ENCODE data around the gene DDX47. TPM values are rescaled to one million over a fixed set of nuclear protein-coding genes. Genes with fewer than 3 reads are reported as not detected.

Gene DDX47
- total and polyA plus RNA-seq, 2 of the 4 experiments (the other 2 are of a cell fraction), result 77.8 to 89.5 TPM

GRCh38 chr12:12779007-12779406, 34.1 kb upstream of the DDX47 start:
- Histone ChIP-seq H3K79me1 (ENCODE audit: low read depth in 1 of 2, low read length in 2 of 2) (peaks cover 5 to 12% of the 10 kb centered on the region in 2 experiments; a peak in 3 of 4 replicates), H4K20me1 (ENCODE audit: insufficient read depth, low read length) (no peaks in the 10 kb centered on the region), H2AK9ac (replicated peaks; ENCODE audit: low read depth, low read length, poor library complexity) (peak overlapping the region; percentile 51), H2BK120ac (ENCODE audit: low read depth, low read length) (peak overlapping the region; percentile 71), H3K27me3 (ENCODE audit: control insufficient read depth, insufficient read depth, low read length) (no peaks in the 10 kb centered on the region), H3K9ac (ENCODE audit: low read depth, low read length) (no peak overlapping the region), H4K91ac (ENCODE audit: insufficient read depth, low read depth, low read length) (peak overlapping the region; percentile 12; the same call in 1 of the 2 replicates), H3K4ac (ENCODE audit: low read depth, low read length) (peak overlapping the region; percentile 45), H2BK15ac (ENCODE audit: low read depth, low read length) (peak overlapping the region; percentile 71; the same call in 2 of the 3 replicates), H3K56ac (ENCODE audit: extremely low read depth, insufficient read depth, low read length) (no peak overlapping the region), H3K9me3 (ENCODE audit: control insufficient read depth, insufficient read depth, low read length) (no peaks in the 10 kb centered on the region), H3K4me2 (ENCODE audit: low read depth, low read length) (no peak overlapping the region), H3K23ac (ENCODE audit: low read depth, low read length) (peak overlapping the region; percentile 70), H3K36me3 (ENCODE audit: control insufficient read depth, insufficient read depth, low read length) (no peaks in the 10 kb centered on the region), H2BK5ac (ENCODE audit: low read depth, low read length, poor library complexity, severe bottlenecking) (peak overlapping the region; percentile 71), H3K4me1 (ENCODE audit: control insufficient read depth, insufficient read depth, low read length) (peaks cover 9% of the 10 kb centered on the region), H3K14ac (replicated peaks; ENCODE audit: low read depth, low read length) (peak overlapping the region; percentile 81; the same call in 1 of the 2 replicates), H2AFZ (replicated peaks; ENCODE audit: low read length, poor library complexity) (peak overlapping the region; percentile 16), H4K5ac (ENCODE audit: low read depth, low read length) (peak overlapping the region; percentile 94; the same call in 1 of the 2 replicates), H4K8ac (ENCODE audit: low read depth in 2 of 2, low read length in 2 of 2) (peak overlapping the region in 1 of 2 experiments; percentile 51; a peak in 3 of 4 replicates), H3K27ac (ENCODE audit: insufficient read depth, low read length) (no peak overlapping the region), H2AK5ac (ENCODE audit: low read depth, low read length) (peak overlapping the region; percentile 78), H3K9me1 (ENCODE audit: insufficient read depth, low read length) (peaks cover 9% of the 10 kb centered on the region; the same call in 1 of the 2 replicates), H3K18ac (ENCODE audit: low read depth, low read length) (peak overlapping the region; percentile 99), H2BK20ac (ENCODE audit: low read depth, low read length) (peak overlapping the region; percentile 61), H3K4me3 (ENCODE audit: insufficient read depth, low read depth, low read length) (no peak overlapping the region)
- in situ Hi-C loops (cut with MboI; ENCODE audit: low sequenced_read_pairs), result no loop called here
- BruUV-seq (replicated peaks), result no TSS peak
- ChIA-PET CTCF (interaction anchor here (1.0 to 1.1 kb wide), 2 partner anchors 9 to 11 kb away, joined by 3 to 4 read pairs; no protein-coding TSS in a partner anchor), POLR2A (ENCODE audit: unreplicated experiment) (interaction anchor here (0.5 kb wide), 1 partner anchor 1589 kb away, joined by 3 read pairs; no protein-coding TSS in a partner anchor)
- intact Hi-C loops (cut with micrococcal nuclease), result no loop called here
- TF ChIP-seq MAFK (IDR thresholded peaks at IDR 0.05; ENCODE audit: low read depth, low read length) (no peak), MAZ (IDR thresholded peaks at IDR 0.05; ENCODE audit: borderline replicate concordance, low read depth, low read length) (no peak), RFX5 (IDR thresholded peaks at IDR 0.05; ENCODE audit: low read depth, low read length) (no peak), SMC3 (IDR thresholded peaks at IDR 0.05; ENCODE audit: low read depth, low read length) (no peak), MXI1 (IDR thresholded peaks at IDR 0.05; ENCODE audit: borderline replicate concordance, low read depth, low read length) (no peak), RAD21 (IDR thresholded peaks at IDR 0.05; ENCODE audit: low read length) (no peak), RCOR1 (IDR thresholded peaks at IDR 0.05; ENCODE audit: insufficient replicate concordance, low read length) (no peak), FOS (IDR thresholded peaks at IDR 0.05; ENCODE audit: low read depth, low read length) (no peak), CEBPB (IDR thresholded peaks at IDR 0.05; ENCODE audit: low read depth, low read length) (no peak), NFE2L2 (IDR thresholded peaks at IDR 0.05; ENCODE audit: low read depth, low read length) (no peak), USF2 (IDR thresholded peaks at IDR 0.05; ENCODE audit: low read depth, low read length) (no peak), BHLHE40 (IDR thresholded peaks at IDR 0.05; ENCODE audit: low read depth, low read length) (no peak), ELK1 (IDR thresholded peaks at IDR 0.05; ENCODE audit: borderline replicate concordance, low read depth, low read length) (no peak), CTCF (conservative IDR thresholded peaks at IDR 0.05; ENCODE audit: low read depth, low read length) (no peak), CHD1 (IDR thresholded peaks at IDR 0.05; ENCODE audit: low read depth, low read length) (no peak), POLR2A (IDR thresholded peaks at IDR 0.05; ENCODE audit: low read depth, low read length) (no peak)
- dilution Hi-C loops (cut with HindIII; ENCODE audit: low sequenced_read_pairs, unreplicated experiment), result no loop called here
- WGBS, 2 experiments (ENCODE audit: extremely low coverage in 2 of 2, insufficient read length in 1 of 2), result 100% methylated on average over 1 of the region's 2 CpGs; no CpG with 5 or more reads in 1 of the 2 experiments
- DNase-seq, result no peak
- ATAC-seq (ENCODE audit: low read depth), result no peak
